Measurements from ENCODE around the gene UGT1A8.

- TF ChIP-seq CTCF (IDR thresholded peaks at IDR 0.05) (no peak), EZH2 (IDR thresholded peaks at IDR 0.05; ENCODE audit: borderline replicate concordance, insufficient read depth, low read depth, low read length, poor library complexity, severe bottlenecking) (no peak)
Observed at GRCh38 chr2:233698740-233699139, 81.3 kb downstream of the UGT1A8 start.

Data from B cell (primary cell).